GM12878 (cell line): ENCODE measurements around the gene DNAAF5. TPM values are rescaled to one million over a fixed set of nuclear protein-coding genes. Genes with fewer than 3 reads are reported as not detected.

ENCODE experiments used
- ATAC-seq: fragments of 200-7000 bp; cut with Tn5 transposase; 3 replicates; pipeline ENCODE4 v1.9.1; 2020; ENCODE audit warnings: mild to moderate bottlenecking, moderate library complexity
- BruUV-seq: library from RNA; stranded (reverse); fragments of 400-500 nt; replicated peaks from 2 replicates; lab custom pipeline; 2021; lab: Mats Ljungman, UMichigan
- CTCF ChIA-PET: fragments of 300-600 bp; sonication (Branson Sonifier 250); formaldehyde crosslinking; extraction: SDS; loops from one replicate; lab custom pipeline; 2021; ENCODE audit warnings: inconsistent platforms; lab: Yijun Ruan, JAX
- POLR2A ChIA-PET: fragments of 350-600 bp; formaldehyde crosslinking; extraction: SDS; loops from one replicate; lab custom pipeline; 2021; ENCODE audit warnings: inconsistent platforms; lab: Charles Lee
- RAD21 ChIA-PET: fragments of 300-600 bp; sonication (Branson Sonifier 250); formaldehyde crosslinking; loops from one replicate; lab custom pipeline; 2023; ENCODE audit warnings: antibody characterized with exemption; ENCODE audit not compliant: unreplicated experiment; lab: Charles Lee
- SMC1A ChIA-PET: fragments of 300-600 bp; sonication (Branson Sonifier 250); formaldehyde crosslinking; loops from one replicate; lab custom pipeline; 2023; ENCODE audit not compliant: unreplicated experiment, uncharacterized antibody; lab: Charles Lee
- DNase-seq: peaks from one replicate; pipeline ENCODE4 v3.0.0-alpha.2; 2011; ENCODE audit warnings: low read depth, low spot score
- FAIRE-seq: peaks from 3 replicates; lab custom pipeline; 2011; peaks lifted over from hg19 to GRCh38; lab: Jason Lieb, UNC
- H2AFZ ChIP-seq: 2 replicates; pipeline ENCODE4 v1.6.0; 2011; ENCODE audit warnings: low read depth, low read length, control low read depth; ENCODE audit not compliant: control insufficient read depth
- H3K27ac ChIP-seq: 2 replicates; pipeline ENCODE4 v1.5.1; 2011; ENCODE audit warnings: control low read depth; ENCODE audit not compliant: control insufficient read depth, insufficient read depth
- H3K27me3 ChIP-seq, 2 experiments: replicated peaks in 1 of 2; 2 replicates each; pipeline versions ENCODE4 v1.6.0 to v1.6.1; 2011; ENCODE audit warnings: low read length in 1 of 2; ENCODE audit not compliant: control insufficient read depth in 2 of 2, insufficient read depth in 2 of 2
- H3K36me3 ChIP-seq, 2 experiments: 2 replicates each; pipeline ENCODE4 v1.5.1; 2011; ENCODE audit warnings: low read length in 1 of 2; ENCODE audit not compliant: control insufficient read depth in 2 of 2, insufficient read depth in 2 of 2
- H3K4me1 ChIP-seq: 2 replicates; pipeline ENCODE4 v1.6.1; 2011; ENCODE audit warnings: mild to moderate bottlenecking, low read length, moderate library complexity, mixed read lengths; ENCODE audit not compliant: control insufficient read depth, insufficient read depth
- H3K4me2 ChIP-seq: 2 replicates; pipeline ENCODE4 v1.6.0; 2011; ENCODE audit warnings: control low read depth; ENCODE audit not compliant: control insufficient read depth, insufficient read depth
- H3K4me3 ChIP-seq: fragments of 200-600 bp; sonication (generic); 2 replicates; pipeline ENCODE4 v1.5.1; 2016
- H3K79me2 ChIP-seq: 2 replicates; pipeline ENCODE4 v1.6.0; 2011; ENCODE audit warnings: low read length; ENCODE audit not compliant: control insufficient read depth, insufficient read depth
- H3K9ac ChIP-seq: 2 replicates; pipeline ENCODE4 v1.8.0; 2011; ENCODE audit warnings: low read length, control low read depth, mixed read lengths; ENCODE audit not compliant: control insufficient read depth, insufficient read depth
- H3K9me3 ChIP-seq: replicated peaks from 3 replicates; pipeline ENCODE4 v1.5.1; 2011; ENCODE audit warnings: mild to moderate bottlenecking, low read length; ENCODE audit not compliant: control insufficient read depth, insufficient read depth
- H4K20me1 ChIP-seq: 2 replicates; pipeline ENCODE4 v1.6.0; 2011; ENCODE audit not compliant: control insufficient read depth, insufficient read depth
- RUNX3 ChIP-seq: IDR thresholded peaks from 2 replicates; pipeline ENCODE4 v1.6.1; 2012; ENCODE audit warnings: low read length, inconsistent platforms
- WGBS: methylation state at CpG from one replicate; pipeline ENCODE4 v1.1.6; 2016; ENCODE audit warnings: low lambda C conversion rate; ENCODE audit not compliant: insufficient replicate concordance, insufficient coverage; ENCODE audit errors: missing lambda C conversion rate; 5-methylcytosine and 5-hydroxymethylcytosine counted together
- in situ Hi-C: fragments of 300-500 bp; cut with MboI; formaldehyde crosslinking; loops from 9 replicates; pipeline ENCODE4 v1.14.3; 2018; ENCODE audit warnings: mixed read lengths
- intact Hi-C: fragments of 100-400 bp; cut with micrococcal nuclease; formaldehyde crosslinking; loops from one replicate; pipeline ENCODE4 v1.14.2; 2022; ENCODE audit not compliant: unreplicated experiment
- polyA plus RNA-seq, 11 experiments: library from polyadenylated mRNA; depleted of rRNA in 4 of 11; unstranded in 6 of 11; stranded (reverse) in 5 of 11; fragments of >200 nt; fragmentation: Nextera tagmentation in 4 of 11; fragmentation: Illumina TruSeq in 1 of 11; extraction: Ambion mirVana in 4 of 11; extraction: Trizol in 1 of 11; gene quantifications; 1 replicate in 1 of 11; 2 replicates in 10 of 11; pipeline versions ENCODE4 v1.2.1 to v1.2.3, GENCODE V29; 2011 to 2016; ENCODE audit warnings: inconsistent platforms in 2 of 11, missing spikeins in 2 of 11, low read depth in 1 of 11
- total RNA-seq, 4 experiments: library from RNA; depleted of rRNA in 3 of 4; stranded (reverse); fragments of >200 nt in 3 of 4; fragmentation: Illumina TruSeq in 1 of 4; extraction: Trizol in 1 of 4; gene quantifications; 2 replicates each; pipeline versions ENCODE4 v1.2.1 to v1.2.3, GENCODE V29; 2013 to 2021
- TF ChIP-seq, protein P1 (sequence below): fragments of 450-650 bp; IDR thresholded peaks from 2 replicates; pipeline ENCODE4 v1.6.1; 2017; ENCODE audit warnings: mild to moderate bottlenecking, moderate library complexity

The DNAAF5 gene
- total and polyA plus RNA-seq, 10 of the 15 experiments (the other 5 are each of a cell fraction or from before 2014, with no cell fraction given) = 1.8 to 38.3 (median 9.2) TPM

DNA sequence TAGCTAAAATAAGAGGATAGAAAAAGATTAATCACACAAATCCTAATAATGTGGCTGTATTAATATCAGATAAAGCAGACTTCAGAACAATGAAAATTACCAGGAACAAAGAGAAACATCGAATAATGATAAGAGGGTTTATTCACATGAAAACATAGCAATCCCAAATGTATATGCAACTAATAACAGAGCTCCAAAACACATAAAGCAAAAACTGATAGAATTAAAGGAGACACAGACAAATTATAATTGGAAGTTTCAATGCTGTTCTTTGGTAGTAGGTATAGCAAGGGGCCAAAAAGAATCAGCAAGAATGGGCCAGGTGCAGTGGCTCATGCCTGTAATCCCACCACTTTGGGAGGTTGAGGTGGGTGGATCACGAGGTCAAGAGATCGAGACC lies 23.4 kb upstream of the DNAAF5 start (continued):
- TF ChIP-seq, protein P1, sequence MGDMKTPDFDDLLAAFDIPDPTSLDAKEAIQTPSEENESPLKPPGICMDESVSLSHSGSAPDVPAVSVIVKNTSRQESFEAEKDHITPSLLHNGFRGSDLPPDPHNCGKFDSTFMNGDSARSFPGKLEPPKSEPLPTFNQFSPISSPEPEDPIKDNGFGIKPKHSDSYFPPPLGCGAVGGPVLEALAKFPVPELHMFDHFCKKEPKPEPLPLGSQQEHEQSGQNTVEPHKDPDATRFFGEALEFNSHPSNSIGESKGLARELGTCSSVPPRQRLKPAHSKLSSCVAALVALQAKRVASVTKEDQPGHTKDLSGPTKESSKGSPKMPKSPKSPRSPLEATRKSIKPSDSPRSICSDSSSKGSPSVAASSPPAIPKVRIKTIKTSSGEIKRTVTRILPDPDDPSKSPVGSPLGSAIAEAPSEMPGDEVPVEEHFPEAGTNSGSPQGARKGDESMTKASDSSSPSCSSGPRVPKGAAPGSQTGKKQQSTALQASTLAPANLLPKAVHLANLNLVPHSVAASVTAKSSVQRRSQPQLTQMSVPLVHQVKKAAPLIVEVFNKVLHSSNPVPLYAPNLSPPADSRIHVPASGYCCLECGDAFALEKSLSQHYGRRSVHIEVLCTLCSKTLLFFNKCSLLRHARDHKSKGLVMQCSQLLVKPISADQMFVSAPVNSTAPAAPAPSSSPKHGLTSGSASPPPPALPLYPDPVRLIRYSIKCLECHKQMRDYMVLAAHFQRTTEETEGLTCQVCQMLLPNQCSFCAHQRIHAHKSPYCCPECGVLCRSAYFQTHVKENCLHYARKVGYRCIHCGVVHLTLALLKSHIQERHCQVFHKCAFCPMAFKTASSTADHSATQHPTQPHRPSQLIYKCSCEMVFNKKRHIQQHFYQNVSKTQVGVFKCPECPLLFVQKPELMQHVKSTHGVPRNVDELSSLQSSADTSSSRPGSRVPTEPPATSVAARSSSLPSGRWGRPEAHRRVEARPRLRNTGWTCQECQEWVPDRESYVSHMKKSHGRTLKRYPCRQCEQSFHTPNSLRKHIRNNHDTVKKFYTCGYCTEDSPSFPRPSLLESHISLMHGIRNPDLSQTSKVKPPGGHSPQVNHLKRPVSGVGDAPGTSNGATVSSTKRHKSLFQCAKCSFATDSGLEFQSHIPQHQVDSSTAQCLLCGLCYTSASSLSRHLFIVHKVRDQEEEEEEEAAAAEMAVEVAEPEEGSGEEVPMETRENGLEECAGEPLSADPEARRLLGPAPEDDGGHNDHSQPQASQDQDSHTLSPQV = no peak

DNA sequence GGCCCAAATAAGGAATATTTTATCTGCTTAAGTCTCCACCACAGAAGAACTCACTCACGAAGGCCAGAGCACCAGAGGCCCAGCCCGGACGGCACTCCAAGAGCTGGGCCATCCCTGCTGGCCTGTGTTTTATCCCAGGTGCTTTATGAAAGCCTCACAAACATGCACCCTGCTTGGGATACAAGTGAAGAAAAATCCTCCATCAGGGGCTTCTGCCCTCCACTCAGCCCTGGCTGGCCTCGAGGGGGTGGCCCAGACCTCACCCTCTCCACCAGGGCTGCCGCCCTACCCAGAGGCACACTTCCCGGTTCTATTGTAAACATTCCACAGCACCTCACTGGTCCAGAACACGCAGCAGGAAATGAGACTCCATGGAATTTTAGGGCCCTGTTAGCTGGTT lies 19.8 kb upstream of the DNAAF5 start:
- intact Hi-C loops = no loop called here
- H3K4me2 ChIP-seq = no peak overlapping the region
- ChIA-PET SMC1A (no interaction called here), POLR2A (no interaction called here), RAD21 (no interaction called here)
- H3K79me2 ChIP-seq = no peaks in the 10 kb centered on the region
- H3K27ac ChIP-seq = no peak overlapping the region
- no peaks in the 10 kb centered on the region; a peak in 3 of 4 replicates for H3K36me3 ChIP-seq
- H3K4me3 ChIP-seq = no peak overlapping the region
- BruUV-seq = no TSS peak
- no peak overlapping the region for H3K9ac ChIP-seq
- no peaks in the 10 kb centered on the region for H4K20me1 ChIP-seq
- no peaks in the 10 kb centered on the region; the same call in 1 of the 3 replicates for H3K9me3 ChIP-seq
- no peaks in the 10 kb centered on the region for H3K4me1 ChIP-seq
- WGBS = 95% methylated on average over 7 of the region's 7 CpGs
- no peaks in the 10 kb centered on the region for H3K27me3 ChIP-seq
- H2AFZ ChIP-seq = no peak overlapping the region
- FAIRE-seq (no peak), ATAC-seq (no peak)
- no peak for TF ChIP-seq RUNX3
- TF ChIP-seq, all 136 proteins: peak for 0
- CTCF ChIA-PET = no interaction called here
- in situ Hi-C loops = no loop called here
- DNase-seq = no peak
